Measurements from ENCODE around the gene TARS3.

DNA sequence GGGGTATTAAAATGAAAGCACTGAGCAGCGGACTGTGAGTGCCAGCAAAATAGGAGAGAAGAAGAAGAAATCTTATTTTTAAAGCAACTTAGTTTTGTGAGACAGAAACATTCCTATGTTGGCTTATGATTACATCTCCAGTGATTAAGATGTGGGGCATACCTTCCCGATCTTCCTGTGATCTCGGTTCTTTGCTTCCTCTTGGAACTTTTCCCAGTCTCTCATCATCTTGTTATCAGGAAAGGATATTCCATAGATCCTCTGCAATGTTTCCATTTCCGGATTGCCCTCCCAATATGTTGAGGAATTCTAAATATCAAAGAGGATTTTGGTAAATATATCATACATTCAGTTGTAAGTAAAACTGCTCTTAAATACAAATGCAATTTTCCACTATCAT is 22.2 kb downstream of the TARS3 start:
- TF ChIP-seq, protein P1, sequence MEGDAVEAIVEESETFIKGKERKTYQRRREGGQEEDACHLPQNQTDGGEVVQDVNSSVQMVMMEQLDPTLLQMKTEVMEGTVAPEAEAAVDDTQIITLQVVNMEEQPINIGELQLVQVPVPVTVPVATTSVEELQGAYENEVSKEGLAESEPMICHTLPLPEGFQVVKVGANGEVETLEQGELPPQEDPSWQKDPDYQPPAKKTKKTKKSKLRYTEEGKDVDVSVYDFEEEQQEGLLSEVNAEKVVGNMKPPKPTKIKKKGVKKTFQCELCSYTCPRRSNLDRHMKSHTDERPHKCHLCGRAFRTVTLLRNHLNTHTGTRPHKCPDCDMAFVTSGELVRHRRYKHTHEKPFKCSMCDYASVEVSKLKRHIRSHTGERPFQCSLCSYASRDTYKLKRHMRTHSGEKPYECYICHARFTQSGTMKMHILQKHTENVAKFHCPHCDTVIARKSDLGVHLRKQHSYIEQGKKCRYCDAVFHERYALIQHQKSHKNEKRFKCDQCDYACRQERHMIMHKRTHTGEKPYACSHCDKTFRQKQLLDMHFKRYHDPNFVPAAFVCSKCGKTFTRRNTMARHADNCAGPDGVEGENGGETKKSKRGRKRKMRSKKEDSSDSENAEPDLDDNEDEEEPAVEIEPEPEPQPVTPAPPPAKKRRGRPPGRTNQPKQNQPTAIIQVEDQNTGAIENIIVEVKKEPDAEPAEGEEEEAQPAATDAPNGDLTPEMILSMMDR (IDR thresholded peaks at IDR 0.05): no peak
- no peak for TF ChIP-seq POLR2A (IDR thresholded peaks at IDR 0.05)

All from right lobe of liver (tissue), 4 donors.